HCT116 (cell line): Measurements from ENCODE around the gene OR10J4. TPM values are rescaled to one million over a fixed set of nuclear protein-coding genes. Genes with fewer than 3 reads are reported as not detected.

ENCODE experiments used
- ATAC-seq: fragments of 200-7000 bp; cut with Tn5 transposase; 2 replicates; pipeline ENCODE4 v1.9.1; 2020; ENCODE audit warnings: mild to moderate bottlenecking, moderate library complexity
- BruUV-seq: library from RNA; stranded (reverse); fragments of 400-500 nt; replicated peaks from 2 replicates; lab custom pipeline; 2021; lab: Mats Ljungman, UMichigan
- CTCF ChIA-PET: fragments of 300-600 bp; sonication (Branson Sonifier 250); formaldehyde crosslinking; loops from one replicate; lab custom pipeline; 2021; ENCODE audit warnings: antibody characterized with exemption; lab: Charles Lee
- POLR2A ChIA-PET: fragments of 300-600, 350-600 bp; sonication (Branson Sonifier 250); formaldehyde crosslinking; loops from one replicate; lab custom pipeline; 2021; ENCODE audit warnings: antibody characterized with exemption; lab: Charles Lee
- RAD21 ChIA-PET, 2 experiments: fragments of 300-600 bp; sonication (Branson Sonifier 250); formaldehyde crosslinking; loops; one replicate each; lab custom pipeline; 2023; ENCODE audit warnings: low total read pairs in 2 of 2; ENCODE audit not compliant: uncharacterized antibody in 2 of 2, unreplicated experiment in 2 of 2, low non-redundant PET in 1 of 2; lab: Charles Lee
- DNase-seq: peaks from one replicate; pipeline ENCODE4 v3.0.0-alpha.2; 2010; ENCODE audit warnings: low read depth, low spot score
- H2AFZ ChIP-seq: fragments of 200-600 bp; shearing (Covaris generic), sonication (generic); 2 replicates; pipeline ENCODE4 v1.6.1; 2017; ENCODE audit warnings: low read depth, mixed run types, mixed read lengths, antibody characterized with exemption, low read length; ENCODE audit not compliant: poor library complexity, severe bottlenecking
- H3K27ac ChIP-seq: 2 replicates; pipeline ENCODE4 v1.5.1; 2012; ENCODE audit warnings: low read depth, low read length
- H3K27me3 ChIP-seq: fragments of 200-600 bp; sonication (generic); 2 replicates; pipeline ENCODE4 v1.6.1; 2016; ENCODE audit warnings: mixed run types, low read length, mixed read lengths; ENCODE audit not compliant: insufficient read depth
- H3K36me3 ChIP-seq, 2 experiments: fragments of 200-500 bp in 1 of 2; fragments of 200-600 bp in 1 of 2; sonication (Bioruptor generic) in 1 of 2; sonication (generic) in 1 of 2; 2 replicates each; pipeline versions ENCODE4 v1.5.1 to v1.6.1; 2014 to 2016; ENCODE audit warnings: low read length in 2 of 2, inconsistent platforms in 1 of 2, mixed read lengths in 1 of 2, mixed run types in 1 of 2; ENCODE audit not compliant: insufficient read depth in 2 of 2, control insufficient read depth in 1 of 2
- H3K4me1 ChIP-seq, 2 experiments: fragments of 200-600 bp in 1 of 2; sonication (generic) in 1 of 2; 2 replicates each; pipeline versions ENCODE4 v1.5.1 to v1.6.1; 2012 to 2017; ENCODE audit warnings: low read length in 2 of 2, inconsistent platforms in 1 of 2, mild to moderate bottlenecking in 1 of 2, mixed read lengths in 1 of 2, mixed run types in 1 of 2, moderate library complexity in 1 of 2; ENCODE audit not compliant: insufficient read depth in 2 of 2, control insufficient read depth in 1 of 2
- H3K4me2 ChIP-seq: fragments of 200-600 bp; sonication (generic); 2 replicates; pipeline ENCODE4 v1.6.1; 2017; ENCODE audit warnings: mixed run types, low read length, mixed read lengths
- H3K4me3 ChIP-seq, 2 experiments: fragments of 200-600 bp in 1 of 2; sonication (generic) in 1 of 2; replicated peaks in 1 of 2; 2 replicates each; pipeline ENCODE4 v1.5.1; 2011 to 2016; ENCODE audit warnings: low read length in 2 of 2, control low read depth in 1 of 2, low read depth in 1 of 2, mild to moderate bottlenecking in 1 of 2, mixed read lengths in 1 of 2, mixed run types in 1 of 2
- H3K79me2 ChIP-seq: fragments of 200-600 bp; sonication (generic); 2 replicates; pipeline ENCODE4 v1.6.1; 2017; ENCODE audit warnings: mild to moderate bottlenecking, mixed run types, low read length, moderate library complexity, mixed read lengths; ENCODE audit not compliant: insufficient read depth
- H3K9ac ChIP-seq: fragments of 200-600 bp; sonication (generic); 2 replicates; pipeline ENCODE4 v1.6.1; 2016; ENCODE audit warnings: low read length, mixed read lengths
- H3K9me2 ChIP-seq: fragments of 200-600 bp; sonication (generic), shearing (Covaris generic); 2 replicates; pipeline ENCODE4 v1.6.1; 2017; ENCODE audit warnings: mixed run types, mild to moderate bottlenecking, moderate library complexity; ENCODE audit not compliant: insufficient read depth
- H3K9me3 ChIP-seq, 2 experiments: fragments of 200-500 bp in 1 of 2; fragments of 200-600 bp in 1 of 2; sonication (Bioruptor generic) in 1 of 2; sonication (generic) in 1 of 2; 2 replicates each; pipeline ENCODE4 v1.6.1; 2014 to 2017; ENCODE audit warnings: low read length in 2 of 2, mixed read lengths in 2 of 2, inconsistent platforms in 1 of 2, low read depth in 1 of 2, mild to moderate bottlenecking in 1 of 2, mixed run types in 1 of 2, moderate library complexity in 1 of 2; ENCODE audit not compliant: control insufficient read depth in 1 of 2, insufficient read depth in 1 of 2
- H4K20me1 ChIP-seq: fragments of 200-600 bp; sonication (generic), shearing (Covaris generic); 2 replicates; pipeline ENCODE4 v1.6.1; 2017; ENCODE audit warnings: mixed run types, mild to moderate bottlenecking, moderate library complexity; ENCODE audit not compliant: insufficient read depth
- ATF3 ChIP-seq: IDR thresholded peaks from 2 replicates; pipeline ENCODE4 v1.6.1; 2012
- CEBPB ChIP-seq: IDR thresholded peaks from 2 replicates; pipeline ENCODE4 v1.6.1; 2012; ENCODE audit warnings: low read depth
- EGR1 ChIP-seq: IDR thresholded peaks from 2 replicates; pipeline ENCODE4 v1.6.1; 2012; ENCODE audit warnings: low read depth
- EZH2 ChIP-seq: fragments of 200-600 bp; sonication (generic); IDR thresholded peaks from 2 replicates; pipeline ENCODE4 v1.6.1; 2017; ENCODE audit warnings: antibody characterized with exemption, mixed run types
- EZH2phosphoT487 ChIP-seq: fragments of 200-600 bp; IDR thresholded peaks from 2 replicates; pipeline ENCODE4 v1.6.1; 2018; ENCODE audit warnings: antibody characterized with exemption, borderline replicate concordance
- JUND ChIP-seq: IDR thresholded peaks from 2 replicates; pipeline ENCODE4 v1.6.1; 2012
- MAX ChIP-seq: IDR thresholded peaks from 2 replicates; pipeline ENCODE4 v1.6.1; 2012
- RAD21 ChIP-seq: IDR thresholded peaks from 2 replicates; pipeline ENCODE4 v1.6.1; 2012; ENCODE audit warnings: low read depth, mild to moderate bottlenecking
- SRF ChIP-seq: IDR thresholded peaks from 2 replicates; pipeline ENCODE4 v1.6.1; 2012; ENCODE audit warnings: low read depth
- YY1 ChIP-seq: IDR thresholded peaks from 2 replicates; pipeline ENCODE4 v1.6.1; 2011; ENCODE audit warnings: low read length, low read depth, moderate library complexity, mild to moderate bottlenecking; ENCODE audit not compliant: insufficient replicate concordance; ENCODE audit errors: extremely low read depth
- ZFX ChIP-seq: fragments of 450-650 bp; IDR thresholded peaks from 2 replicates; pipeline ENCODE4 v1.6.1; 2017
- ZNF274 ChIP-seq: fragments of 200-500 bp; sonication (Bioruptor generic); IDR thresholded peaks from 2 replicates; pipeline ENCODE4 v1.6.1; 2014; ENCODE audit warnings: mild to moderate bottlenecking, low read depth, low read length, inconsistent platforms
- intact Hi-C: fragments of 100-400 bp; cut with micrococcal nuclease; formaldehyde crosslinking; loops from 2 replicates; pipeline ENCODE4 v1.10.0; 2022
- total RNA-seq: library from RNA; stranded (reverse); gene quantifications from one replicate; pipeline ENCODE4 v1.2.1, GENCODE V29; 2021; ENCODE audit not compliant: unreplicated experiment

The OR10J4 gene
- total RNA-seq, 1 experiment from 2014 or later, result not detected

- H3K9ac ChIP-seq, result no peak overlapping the region
- ATAC-seq (no peak), DNase-seq (no peak)
- H3K9me3 ChIP-seq, result no peaks in the 10 kb centered on the region
- TF ChIP-seq JUND, result no peak
- no peak for TF ChIP-seq YY1
- TF ChIP-seq ZNF274, result no peak
- no peak for TF ChIP-seq CEBPB
- TF ChIP-seq RAD21, result no peak
- no peak for TF ChIP-seq EZH2phosphoT487
- TF ChIP-seq ZFX, result no peak
- no peak for TF ChIP-seq SRF
- TF ChIP-seq EZH2, result no peak
- H3K4me3 ChIP-seq, result no peak overlapping the region
- ChIA-PET RAD21 (no interaction called here), CTCF (no interaction called here), POLR2A (no interaction called here)
- H3K9me2 ChIP-seq, result no peaks in the 10 kb centered on the region
- no peaks in the 10 kb centered on the region for H3K36me3 ChIP-seq
- peaks cover 22% of the 10 kb centered on the region for H3K27me3 ChIP-seq
- no peak overlapping the region for H3K27ac ChIP-seq
- intact Hi-C loops, result no loop called here
- BruUV-seq, result no TSS peak
- H2AFZ ChIP-seq, result no peak overlapping the region
- no peaks in the 10 kb centered on the region for H3K4me1 ChIP-seq
- H4K20me1 ChIP-seq, result no peaks in the 10 kb centered on the region; the same call in 1 of the 2 replicates
- H3K79me2 ChIP-seq, result no peaks in the 10 kb centered on the region
- H3K4me2 ChIP-seq, result no peak overlapping the region
Observed at GRCh38 chr1:159469921-159470533, 38.0 kb downstream of the OR10J4 start.

- H3K36me3 ChIP-seq, result no peaks in the 10 kb centered on the region
- no peaks in the 10 kb centered on the region for H3K79me2 ChIP-seq
- no peak for DNase-seq
- CTCF ChIA-PET, result no interaction called here
- H3K4me1 ChIP-seq, result no peaks in the 10 kb centered on the region
- H3K27me3 ChIP-seq, result peaks cover 22% of the 10 kb centered on the region
- ATAC-seq, result no peak
- intact Hi-C loops, result no loop called here
- H4K20me1 ChIP-seq, result no peaks in the 10 kb centered on the region
- H3K9me2 ChIP-seq, result no peaks in the 10 kb centered on the region
- BruUV-seq, result no TSS peak
- no peak overlapping the region for H3K27ac ChIP-seq
- POLR2A ChIA-PET, result no interaction called here
- H3K9ac ChIP-seq, result no peak overlapping the region
- no peak overlapping the region for H3K4me3 ChIP-seq
- no peak overlapping the region for H2AFZ ChIP-seq
- no peak overlapping the region for H3K4me2 ChIP-seq
- no peaks in the 10 kb centered on the region for H3K9me3 ChIP-seq
- no peak for TF ChIP-seq MAX
- TF ChIP-seq EGR1, result no peak
- no peak for TF ChIP-seq ATF3
- RAD21 ChIA-PET, result no interaction called here
Observed at GRCh38 chr1:159473335-159473734, 41.3 kb downstream of the OR10J4 start.
